H1 (cell line): ENCODE data around the gene GTF2F2. TPM values are rescaled to one million over a fixed set of nuclear protein-coding genes. Genes with fewer than 3 reads are reported as not detected.

Experiments used
- CTCF ChIA-PET: fragments of 300-600 bp; sonication (Branson Sonifier 250); formaldehyde crosslinking; loops from one replicate; lab custom pipeline; 2021; ENCODE audit not compliant: partially characterized antibody; lab: Charles Lee
- POLR2A ChIA-PET: fragments of 300-600 bp; sonication (Branson Sonifier 250); formaldehyde crosslinking; loops from one replicate; lab custom pipeline; 2021; ENCODE audit warnings: inconsistent platforms; ENCODE audit not compliant: partially characterized antibody; lab: Charles Lee
- DNase-seq, 2 experiments: peaks; one replicate each; pipeline versions ENCODE4 v3.0.0 to v3.0.0-alpha.2; 2010 to 2022; ENCODE audit warnings: low spot score in 2 of 2, low read depth in 1 of 2, mixed read lengths in 1 of 2
- FAIRE-seq: peaks from 2 replicates; lab custom pipeline; 2011; peaks lifted over from hg19 to GRCh38; lab: Jason Lieb, UNC
- H2AFZ ChIP-seq: 2 replicates; pipeline ENCODE4 v1.8.1; 2012; ENCODE audit warnings: low read length, inconsistent platforms
- H2AK5ac ChIP-seq: 2 replicates; pipeline ENCODE4 v1.6.1; 2013; ENCODE audit warnings: low read depth, low read length
- H2BK120ac ChIP-seq: replicated peaks from 2 replicates; pipeline ENCODE3; 2013; ENCODE audit warnings: low read depth, low read length, inconsistent platforms
- H2BK12ac ChIP-seq: 2 replicates; pipeline ENCODE4 v1.6.1; 2013; ENCODE audit warnings: low read depth, low read length
- H2BK15ac ChIP-seq: 2 replicates; pipeline ENCODE4 v1.6.1; 2013; ENCODE audit warnings: low read length
- H2BK20ac ChIP-seq: 2 replicates; pipeline ENCODE4 v1.6.1; 2013; ENCODE audit warnings: low read length
- H2BK5ac ChIP-seq: 2 replicates; pipeline ENCODE4 v1.6.1; 2013; ENCODE audit warnings: low read depth, low read length
- H3K14ac ChIP-seq: 2 replicates; pipeline ENCODE4 v1.6.1; 2013; ENCODE audit warnings: inconsistent platforms; ENCODE audit not compliant: insufficient read length
- H3K18ac ChIP-seq: 2 replicates; pipeline ENCODE4 v1.6.1; 2013; ENCODE audit warnings: low read length; ENCODE audit errors: extremely low read depth
- H3K23ac ChIP-seq: 2 replicates; pipeline ENCODE4 v1.6.1; 2013; ENCODE audit warnings: inconsistent platforms; ENCODE audit not compliant: insufficient read length
- H3K23me2 ChIP-seq: 2 replicates; pipeline ENCODE4 v1.6.1; 2013; ENCODE audit warnings: low read depth, low read length
- H3K27ac ChIP-seq: 2 replicates; pipeline ENCODE4 v1.6.1; 2011; ENCODE audit warnings: low read depth, low read length, inconsistent platforms
- H3K27me3 ChIP-seq, 4 experiments: replicated peaks in 1 of 4; 1 replicate in 1 of 4; 2 replicates in 3 of 4; pipeline versions ENCODE4 v1.6.1 to v1.8.1; 2011 to 2013; ENCODE audit warnings: low read length in 3 of 4, mild to moderate bottlenecking in 3 of 4, inconsistent platforms in 2 of 4, mixed read lengths in 2 of 4, moderate library complexity in 1 of 4; ENCODE audit not compliant: control insufficient read depth in 3 of 4, insufficient read depth in 3 of 4; ENCODE audit errors: extremely low read depth in 1 of 4
- H3K36me3 ChIP-seq, 4 experiments: 2 replicates each; pipeline versions ENCODE4 v1.6.1 to v1.8.1; 2011 to 2013; ENCODE audit warnings: mild to moderate bottlenecking in 4 of 4, low read length in 3 of 4, moderate library complexity in 2 of 4, control low read depth in 1 of 4, inconsistent platforms in 1 of 4; ENCODE audit not compliant: insufficient read depth in 4 of 4, control insufficient read depth in 2 of 4
- H3K4ac ChIP-seq: replicated peaks from 2 replicates; pipeline ENCODE3; 2013; ENCODE audit warnings: low read length, low read depth, mixed read lengths, inconsistent platforms; ENCODE audit not compliant: insufficient read length
- H3K4me1 ChIP-seq, 4 experiments: replicated peaks in 1 of 4; 1 replicate in 1 of 4; 2 replicates in 3 of 4; pipeline versions ENCODE4 v1.6.1 to v1.8.1; 2011 to 2013; ENCODE audit warnings: low read length in 3 of 4, inconsistent platforms in 2 of 4, mixed read lengths in 1 of 4; ENCODE audit not compliant: insufficient read depth in 4 of 4, control insufficient read depth in 3 of 4
- H3K4me2 ChIP-seq, 2 experiments: 2 replicates each; pipeline versions ENCODE4 v1.6.1 to v1.8.1; 2011 to 2013; ENCODE audit warnings: low read depth in 2 of 2, low read length in 2 of 2, control low read depth in 1 of 2, inconsistent platforms in 1 of 2, mild to moderate bottlenecking in 1 of 2; ENCODE audit not compliant: insufficient read depth in 1 of 2
- H3K4me3 ChIP-seq, 4 experiments: fragments of 200-600, 300-600 bp in 1 of 4; sonication (generic), shearing (Covaris generic), sonication (Bioruptor Twin) in 1 of 4; 2 replicates each; pipeline versions ENCODE4 v1.5.1 to v1.8.1; 2011 to 2016; ENCODE audit warnings: low read length in 4 of 4, low read depth in 3 of 4, control low read depth in 2 of 4, inconsistent platforms in 2 of 4, mild to moderate bottlenecking in 2 of 4, mixed read lengths in 1 of 4, moderate library complexity in 1 of 4; ENCODE audit not compliant: insufficient read depth in 2 of 4; ENCODE audit errors: extremely low read depth in 1 of 4
- H3K56ac ChIP-seq: replicated peaks from 2 replicates; pipeline ENCODE3; 2013; ENCODE audit warnings: low read depth, mild to moderate bottlenecking, mixed read lengths, low read length, inconsistent platforms; ENCODE audit not compliant: insufficient read length
- H3K79me1 ChIP-seq: 2 replicates; pipeline ENCODE4 v1.6.1; 2013; ENCODE audit warnings: low read depth, low read length, control low read depth
- H3K79me2 ChIP-seq, 2 experiments: 2 replicates each; pipeline versions ENCODE4 v1.6.1 to v1.8.1; 2012 to 2013; ENCODE audit warnings: low read length in 2 of 2, mild to moderate bottlenecking in 2 of 2, inconsistent platforms in 1 of 2; ENCODE audit not compliant: insufficient read depth in 2 of 2, control insufficient read depth in 1 of 2
- H3K9ac ChIP-seq, 4 experiments: replicated peaks in 1 of 4; 1 replicate in 1 of 4; 2 replicates in 3 of 4; pipeline versions ENCODE4 v1.6.1 to v1.8.1; 2011 to 2013; ENCODE audit warnings: low read depth in 3 of 4, low read length in 3 of 4, control low read depth in 2 of 4, mild to moderate bottlenecking in 2 of 4, moderate library complexity in 2 of 4, inconsistent platforms in 1 of 4; ENCODE audit errors: extremely low read depth in 1 of 4
- H3K9me3 ChIP-seq, 2 experiments: 2 replicates each; pipeline versions ENCODE4 v1.6.1 to v1.8.1; 2012 to 2013; ENCODE audit warnings: mild to moderate bottlenecking in 2 of 2, moderate library complexity in 2 of 2, control low read depth in 1 of 2, inconsistent platforms in 1 of 2, low read depth in 1 of 2, low read length in 1 of 2, mixed read lengths in 1 of 2; ENCODE audit not compliant: insufficient read depth in 2 of 2
- H4K20me1 ChIP-seq, 2 experiments: replicated peaks in 1 of 2; 2 replicates each; pipeline versions ENCODE3 to v1.8.1; 2011 to 2013; ENCODE audit warnings: inconsistent platforms in 2 of 2, low read length in 2 of 2, mild to moderate bottlenecking in 1 of 2; ENCODE audit not compliant: insufficient read depth in 2 of 2, control insufficient read depth in 1 of 2
- H4K5ac ChIP-seq: 2 replicates; pipeline ENCODE4 v1.6.1; 2013; ENCODE audit warnings: low read length, low read depth, mixed read lengths, inconsistent platforms; ENCODE audit not compliant: insufficient read length
- H4K8ac ChIP-seq: 2 replicates; pipeline ENCODE4 v1.8.0; 2013; ENCODE audit warnings: mild to moderate bottlenecking, moderate library complexity, low read length, inconsistent platforms; ENCODE audit not compliant: insufficient read depth; ENCODE audit errors: extremely low read depth
- H4K91ac ChIP-seq: replicated peaks from 2 replicates; pipeline ENCODE3; 2013; ENCODE audit warnings: low read length, mixed read lengths, inconsistent platforms; ENCODE audit not compliant: insufficient read length
- HDAC6 ChIP-seq: IDR thresholded peaks from one replicate; pipeline ENCODE4 v1.7.1; 2012; ENCODE audit warnings: low read depth, mild to moderate bottlenecking, inconsistent platforms, low read length, moderate library complexity
- SAP30 ChIP-seq: fragments of 300-600 bp; sonication (generic); IDR thresholded peaks from 2 replicates; pipeline ENCODE4 v1.7.1; 2012; ENCODE audit warnings: low read length, moderate library complexity, mild to moderate bottlenecking, inconsistent platforms; ENCODE audit not compliant: insufficient read depth, insufficient replicate concordance
- SIN3A ChIP-seq, 2 experiments: IDR thresholded peaks in 1 of 2; conservative IDR thresholded peaks in 1 of 2; 2 replicates each; pipeline ENCODE4 v1.6.1; 2011 to 2012; ENCODE audit warnings: low read length in 2 of 2, improper control_type of control experiment in 1 of 2, low read depth in 1 of 2, mild to moderate bottlenecking in 1 of 2
- WGBS, 2 experiments: shearing (Covaris generic) in 1 of 2; methylation state at CpG; one replicate each; pipeline versions ENCODE4 v1.1.6 to v1.1.7; 2013 to 2015; ENCODE audit warnings: low lambda C conversion rate in 2 of 2, mixed read lengths in 2 of 2, inconsistent platforms in 1 of 2, low coverage in 1 of 2, missing lambda C conversion rate in 1 of 2; ENCODE audit not compliant: insufficient replicate concordance in 2 of 2, insufficient coverage in 1 of 2, insufficient read length in 1 of 2; ENCODE audit errors: extremely low coverage in 1 of 2, missing lambda C conversion rate in 1 of 2; 5-methylcytosine and 5-hydroxymethylcytosine counted together
- polyA plus RNA-seq, 7 experiments: library from polyadenylated mRNA; depleted of rRNA in 3 of 7; stranded (reverse) in 5 of 7; unstranded in 2 of 7; fragments of >200 nt in 5 of 7; fragments of 200-250 nt in 2 of 7; gene quantifications; 1 replicate in 5 of 7; 2 replicates in 1 of 7; 4 replicates in 1 of 7; pipeline versions ENCODE4 v1.2.1 to v1.2.3, GENCODE V29; 2011 to 2013; ENCODE audit warnings: missing spikeins in 2 of 7, mixed read lengths in 2 of 7
- total RNA-seq: library from RNA; stranded (reverse); fragmentation: NEBNext Ultra II Directional; extraction: Animal tissue kit (Norgen Biotek cat#: 25700); gene quantifications from 2 replicates; pipeline ENCODE4 v1.2.1, GENCODE V29; 2021

GTF2F2 gene
- total and polyA plus RNA-seq, 2 of the 8 experiments (the other 6 are each of a cell fraction or from before 2014, with no cell fraction given) = 10.8 to 31.1 TPM

- TF ChIP-seq SIN3A (conservative IDR thresholded peaks at IDR 0.05 in 1 of 2, IDR thresholded peaks at IDR 0.05 in 1 of 2; ENCODE audit: low read depth in 1 of 2, low read length in 2 of 2) = no peak
- no peak for TF ChIP-seq SAP30
- TF ChIP-seq HDAC6 = no peak
- Histone ChIP-seq H2AFZ (no peak overlapping the region), H2BK15ac (no peak overlapping the region), H3K23me2 (no peaks in the 10 kb centered on the region), H3K56ac (no peak overlapping the region), H3K4me1 (peaks cover 3 to 23% (median 13%) of the 10 kb centered on the region in 4 experiments; a peak in 5 of 7 replicates), H3K79me2 (no peaks in the 10 kb centered on the region), H3K9ac (no peak overlapping the region), H3K9me3 (no peaks in the 10 kb centered on the region), H2BK5ac (no peak overlapping the region), H3K27ac (no peak overlapping the region), H3K36me3 (no peaks in the 10 kb centered on the region), H2BK120ac (no peak overlapping the region), H3K14ac (no peak overlapping the region), H3K4me2 (no peak overlapping the region), H2AK5ac (no peak overlapping the region), H3K4me3 (no peak overlapping the region), H2BK20ac (no peak overlapping the region), H3K4ac (no peak overlapping the region), H4K20me1 (no peaks in the 10 kb centered on the region), H4K91ac (no peak overlapping the region), H4K5ac (no peak overlapping the region), H4K8ac (no peak overlapping the region), H2BK12ac (no peak overlapping the region), H3K18ac (no peak overlapping the region), H3K79me1 (no peaks in the 10 kb centered on the region), H3K23ac (no peak overlapping the region), H3K27me3 (no peaks in the 10 kb centered on the region)
- ChIA-PET POLR2A (interaction anchor here (1.3 to 1.4 kb wide), 3 partner anchors 12 to 57 kb away, joined by 3 to 5 read pairs (median 4); partner anchors contain the start of gene GTF2F2), CTCF (interaction anchor here (0.8 kb wide), 1 partner anchor 204 kb away, joined by 3 read pairs; no protein-coding TSS in a partner anchor)
- WGBS, 2 experiments = 90% methylated on average over 3 of the region's 3 CpGs; no CpG with 5 or more reads in 1 of the 2 experiments
- FAIRE-seq (no peak), DNase-seq (no peak)
Observed at GRCh38 chr13:45104261-45104660, 16.0 kb upstream of the GTF2F2 start.
